CD4-positive, alpha-beta T cell treated with Interleukin-10 for 1 hour (primary cell): Measurements from ENCODE around the gene SLC22A7.

ENCODE experiments used
- DNase-seq: peaks from one replicate; pipeline ENCODE4 v3.0.0-alpha.2; 2020

SLC22A7 gene

GRCh38 chr6:43267619-43268354 lies 30.3 kb upstream of the SLC22A7 start:
- no peak for DNase-seq

- DNase-seq = no peak
Measured at GRCh38 chr6:43268355-43268700, 29.7 kb upstream of the SLC22A7 start.

DNA sequence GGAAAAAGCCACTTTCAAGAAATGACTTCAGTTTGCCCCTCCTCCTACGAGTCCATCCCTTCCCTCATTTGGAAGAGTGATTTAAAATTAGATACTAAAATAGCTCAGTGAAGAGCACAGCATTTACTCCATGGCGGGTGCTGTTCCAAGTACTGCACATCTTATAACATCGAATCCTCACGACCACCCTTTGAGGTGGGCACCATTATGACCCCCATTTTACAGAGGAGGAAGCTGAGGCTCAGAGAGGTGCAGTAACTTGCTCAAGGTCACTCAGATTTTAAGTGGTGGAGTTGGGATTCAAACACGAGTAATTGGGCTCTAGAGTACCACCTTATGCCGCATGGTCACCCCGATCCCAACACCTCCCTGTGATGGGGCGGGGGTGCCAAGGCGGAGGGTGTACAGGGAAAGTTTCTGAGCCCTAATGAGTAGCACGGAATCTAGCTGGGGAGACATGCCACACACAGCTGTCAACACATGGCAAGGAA lies 29.2 kb upstream of the SLC22A7 start:
- no peak for DNase-seq

GRCh38 chr6:43269273-43270007 lies 28.6 kb upstream of the SLC22A7 start:
- peak; percentile 47 for DNase-seq

GRCh38 chr6:43271103-43271815 lies 26.8 kb upstream of the SLC22A7 start:
- DNase-seq = no peak

DNA sequence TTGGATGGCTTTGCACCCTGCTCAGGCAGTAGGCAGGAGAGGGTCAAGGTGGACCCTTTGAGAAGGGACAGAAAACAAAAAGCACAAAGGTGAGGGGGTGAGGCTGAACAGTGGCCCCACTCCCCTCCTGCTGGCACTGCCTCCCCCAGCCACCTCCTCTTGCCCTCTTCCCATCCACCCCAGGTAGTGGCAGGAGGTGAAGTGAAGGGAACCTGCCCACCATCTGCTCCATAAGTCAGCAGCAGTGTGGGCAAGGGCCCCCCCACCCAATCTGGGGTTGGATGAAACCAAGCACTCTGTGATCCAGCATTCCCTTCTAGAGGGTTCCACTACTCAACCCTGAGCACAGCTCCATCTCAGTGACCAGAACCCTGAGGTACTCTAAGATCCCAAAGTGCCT lies 26.1 kb upstream of the SLC22A7 start:
- no peak for DNase-seq

DNA sequence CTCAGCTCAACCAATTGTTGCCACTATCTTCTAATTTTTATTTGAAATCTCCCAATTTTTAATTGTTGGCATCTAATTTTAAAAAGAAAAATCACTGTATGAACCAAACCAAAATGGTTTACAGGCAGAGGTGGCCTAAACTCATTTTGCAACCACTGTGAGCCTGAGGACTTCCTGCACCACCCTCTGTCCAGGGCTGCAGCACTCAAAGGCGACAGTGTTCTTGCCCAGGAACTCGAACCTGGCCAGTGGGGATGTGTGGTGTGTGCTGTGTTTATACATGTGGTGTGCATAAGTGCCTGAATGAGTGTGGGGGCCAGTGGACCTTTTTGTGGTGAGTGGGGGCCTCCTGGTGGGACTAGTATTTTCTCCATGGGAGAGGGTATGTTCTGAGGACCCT lies 24.4 kb upstream of the SLC22A7 start:
- DNase-seq = no peak

DNA sequence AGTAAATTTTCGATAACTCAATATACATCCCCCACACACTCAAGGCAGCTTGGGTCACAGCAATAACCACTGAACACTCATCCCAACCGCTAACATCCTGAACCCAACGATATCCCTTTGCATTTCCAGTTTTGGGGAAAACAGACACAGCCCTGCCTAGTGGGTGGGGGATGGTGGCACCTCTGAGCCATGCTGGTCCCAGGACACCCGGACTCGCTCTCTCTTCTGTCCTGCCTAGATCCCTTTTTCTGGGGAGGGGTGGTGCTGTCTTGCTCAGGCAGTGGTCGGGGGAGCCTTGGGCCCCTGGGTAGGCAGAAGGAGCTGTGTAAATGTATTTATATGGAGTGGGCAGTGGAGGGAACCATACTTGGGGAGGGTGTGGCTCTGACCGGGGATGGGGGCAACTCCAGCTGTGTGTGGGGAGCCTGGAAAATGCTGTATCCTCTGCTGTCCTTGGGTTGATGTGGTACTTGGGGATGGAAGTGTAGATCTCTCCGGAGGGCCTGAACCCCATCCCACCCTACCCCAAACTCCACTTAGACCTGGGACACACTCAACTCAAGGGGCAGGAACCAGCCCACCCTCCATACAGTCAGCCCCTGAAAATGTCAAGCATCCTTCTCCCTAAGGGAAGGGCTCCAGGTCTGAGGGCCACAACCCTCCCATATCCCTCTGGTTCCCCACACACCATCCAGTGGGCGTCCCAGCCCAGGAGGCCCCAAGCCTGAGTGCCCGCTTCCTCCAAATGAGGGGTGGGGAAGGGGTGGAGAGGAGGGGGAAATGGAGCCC lies 23.7 kb upstream of the SLC22A7 start:
- DNase-seq = no peak

DNA sequence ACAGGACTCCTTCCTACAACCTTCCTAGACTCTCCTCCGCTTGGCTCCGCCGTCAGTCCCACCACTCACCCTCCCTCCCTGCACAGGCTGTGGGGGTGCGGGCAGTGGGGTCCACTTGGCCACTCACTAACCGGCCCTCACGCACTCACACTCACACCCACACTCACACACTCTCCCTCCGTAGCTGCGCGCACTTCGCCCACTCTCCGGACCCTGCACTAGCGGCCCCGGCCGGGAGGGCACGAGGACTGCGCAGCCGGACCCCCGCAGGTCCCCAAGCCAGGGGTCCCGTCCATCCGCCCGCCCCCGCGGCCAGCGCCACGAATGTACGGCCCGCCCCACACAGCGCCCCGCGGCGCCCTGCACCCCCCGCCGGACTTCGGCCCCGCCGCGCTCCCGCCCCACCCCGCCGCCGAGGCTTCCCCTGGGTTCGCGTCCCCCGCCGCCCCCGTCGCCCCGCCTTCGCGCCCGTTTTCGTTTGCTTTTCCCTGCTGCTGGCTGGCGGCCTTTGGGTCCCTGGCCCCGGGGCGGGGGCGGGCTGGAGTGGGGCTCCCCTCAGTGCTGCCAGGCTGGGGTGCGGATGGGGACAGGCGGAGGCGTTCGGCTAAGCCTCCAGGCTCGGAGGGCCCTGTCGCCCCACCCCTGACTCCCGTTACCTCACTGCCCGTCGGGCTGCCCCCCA lies 23.0 kb upstream of the SLC22A7 start:
- peak; percentile 35 for DNase-seq

GRCh38 chr6:43275801-43276576 lies 22.1 kb upstream of the SLC22A7 start:
- peak; percentile 48 for DNase-seq

GRCh38 chr6:43276577-43277305 lies 21.3 kb upstream of the SLC22A7 start:
- DNase-seq = no peak

DNA sequence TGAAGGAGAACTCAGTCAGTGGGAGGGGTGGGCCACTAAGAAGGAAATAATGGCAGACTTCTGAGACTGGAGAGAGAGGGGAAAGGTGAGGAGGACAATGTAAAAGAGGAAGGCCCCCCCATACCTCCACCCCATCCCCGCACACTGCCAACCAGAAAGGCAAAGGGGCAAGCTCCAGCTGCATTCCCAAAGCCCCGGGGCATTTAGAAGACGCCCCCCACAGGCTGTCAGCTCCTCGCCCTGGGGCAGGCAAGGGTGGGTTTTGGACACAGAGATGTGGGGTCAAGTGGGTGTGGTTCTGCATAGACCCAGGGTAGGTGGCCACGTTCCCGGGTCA lies 20.8 kb upstream of the SLC22A7 start:
- DNase-seq = no peak

DNA sequence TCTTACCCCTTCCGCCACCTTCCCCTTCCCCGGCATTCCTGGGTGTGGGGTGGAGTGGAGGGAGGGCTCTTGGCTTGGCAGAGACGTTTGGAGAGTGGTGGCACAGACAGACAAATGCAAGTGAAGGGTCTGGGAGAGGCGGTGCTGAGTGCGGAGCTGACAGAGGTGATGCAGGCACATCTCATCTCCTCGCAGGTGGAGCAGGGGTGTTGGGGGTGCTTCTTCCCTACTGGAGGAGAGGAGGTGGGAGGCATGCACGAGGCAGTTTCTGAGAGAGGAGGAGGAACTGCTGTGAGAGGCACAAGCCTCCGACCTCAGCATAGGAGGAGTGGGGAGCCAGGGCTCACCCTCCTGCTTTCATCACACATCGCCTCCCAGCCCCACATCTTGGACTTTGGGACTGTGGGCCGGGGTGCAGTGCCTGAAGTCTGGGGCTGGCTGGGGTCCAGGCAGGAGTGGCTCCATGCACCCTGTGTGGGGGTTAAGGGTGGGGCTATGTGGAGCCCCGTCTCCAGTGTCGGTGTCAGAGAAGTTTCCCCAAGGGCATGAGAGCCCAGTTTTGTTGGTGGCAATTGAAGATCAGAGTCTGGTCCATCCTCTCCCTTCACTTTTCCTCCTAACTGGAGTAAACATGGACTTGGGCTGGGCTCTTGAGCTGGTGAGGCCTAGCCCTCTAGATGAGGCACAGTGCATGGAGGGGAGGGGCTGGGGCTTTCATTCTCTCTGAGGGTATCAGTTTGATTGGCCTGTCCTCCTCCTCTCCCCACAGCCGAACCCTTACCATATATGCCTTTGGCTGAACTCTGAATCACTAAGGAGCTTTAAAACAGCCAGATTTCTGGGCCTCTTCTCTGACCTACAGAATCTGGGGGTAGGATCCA lies 20.2 kb upstream of the SLC22A7 start:
- DNase-seq = no peak

- no peak for DNase-seq
Measured at GRCh38 chr6:43278524-43279078, 19.5 kb upstream of the SLC22A7 start.

- DNase-seq = no peak
Measured at GRCh38 chr6:43280234-43280633, 17.8 kb upstream of the SLC22A7 start.

GRCh38 chr6:43282060-43282459 lies 16.0 kb upstream of the SLC22A7 start:
- no peak for DNase-seq

- no peak for DNase-seq
Measured at GRCh38 chr6:43282636-43283513, 15.2 kb upstream of the SLC22A7 start.

DNA sequence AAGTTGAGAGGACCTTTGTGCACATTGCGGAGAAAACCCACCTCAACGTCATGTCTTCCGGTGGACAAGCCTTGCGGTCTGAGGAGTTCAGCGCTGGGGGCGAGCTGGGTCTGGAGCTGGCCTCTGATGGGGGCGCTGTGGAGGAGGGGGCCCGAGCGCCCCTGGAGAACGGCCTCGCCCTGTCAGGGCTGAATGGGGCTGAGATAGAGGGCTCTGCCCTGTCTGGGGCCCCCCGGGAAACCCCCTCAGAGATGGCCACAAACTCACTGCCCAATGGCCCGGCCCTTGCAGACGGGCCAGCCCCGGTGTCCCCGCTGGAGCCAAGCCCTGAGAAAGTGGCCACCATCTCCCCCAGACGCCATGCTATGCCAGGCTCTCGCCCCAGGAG lies 14.6 kb upstream of the SLC22A7 start:
- DNase-seq = no peak

DNA sequence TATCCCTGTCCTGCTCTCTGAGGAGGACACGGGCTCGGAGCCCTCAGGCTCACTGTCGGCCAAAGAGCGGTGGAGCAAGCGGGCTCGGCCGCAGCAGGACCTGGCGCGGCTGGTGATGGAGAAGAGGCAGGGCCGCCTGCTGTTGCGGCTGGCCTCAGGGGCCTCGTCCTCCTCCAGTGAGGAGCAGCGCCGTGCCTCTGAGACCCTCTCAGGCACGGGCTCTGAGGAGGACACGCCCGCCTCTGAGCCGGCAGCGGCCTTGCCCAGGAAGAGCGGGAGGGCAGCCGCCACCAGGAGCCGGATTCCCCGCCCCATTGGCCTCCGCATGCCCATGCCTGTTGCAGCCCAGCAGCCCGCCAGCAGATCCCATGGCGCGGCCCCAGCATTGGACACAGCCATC lies 14.2 kb upstream of the SLC22A7 start:
- no peak for DNase-seq
